NCI-H526 (cell line): ENCODE measurements around the gene EVA1A.
A peak's percentile ranks its signal among the peaks of the same experiment; 100 is the strongest.

ENCODE experiments used
- DNase-seq, 2 experiments: peaks; one replicate each; lab custom pipeline; 2025; lab: John Stamatoyannopoulos, UW

EVA1A gene

GRCh38 chr2:75562513-75562864 is 1.8 kb upstream of the EVA1A start:
- DNase-seq = no peak

DNA sequence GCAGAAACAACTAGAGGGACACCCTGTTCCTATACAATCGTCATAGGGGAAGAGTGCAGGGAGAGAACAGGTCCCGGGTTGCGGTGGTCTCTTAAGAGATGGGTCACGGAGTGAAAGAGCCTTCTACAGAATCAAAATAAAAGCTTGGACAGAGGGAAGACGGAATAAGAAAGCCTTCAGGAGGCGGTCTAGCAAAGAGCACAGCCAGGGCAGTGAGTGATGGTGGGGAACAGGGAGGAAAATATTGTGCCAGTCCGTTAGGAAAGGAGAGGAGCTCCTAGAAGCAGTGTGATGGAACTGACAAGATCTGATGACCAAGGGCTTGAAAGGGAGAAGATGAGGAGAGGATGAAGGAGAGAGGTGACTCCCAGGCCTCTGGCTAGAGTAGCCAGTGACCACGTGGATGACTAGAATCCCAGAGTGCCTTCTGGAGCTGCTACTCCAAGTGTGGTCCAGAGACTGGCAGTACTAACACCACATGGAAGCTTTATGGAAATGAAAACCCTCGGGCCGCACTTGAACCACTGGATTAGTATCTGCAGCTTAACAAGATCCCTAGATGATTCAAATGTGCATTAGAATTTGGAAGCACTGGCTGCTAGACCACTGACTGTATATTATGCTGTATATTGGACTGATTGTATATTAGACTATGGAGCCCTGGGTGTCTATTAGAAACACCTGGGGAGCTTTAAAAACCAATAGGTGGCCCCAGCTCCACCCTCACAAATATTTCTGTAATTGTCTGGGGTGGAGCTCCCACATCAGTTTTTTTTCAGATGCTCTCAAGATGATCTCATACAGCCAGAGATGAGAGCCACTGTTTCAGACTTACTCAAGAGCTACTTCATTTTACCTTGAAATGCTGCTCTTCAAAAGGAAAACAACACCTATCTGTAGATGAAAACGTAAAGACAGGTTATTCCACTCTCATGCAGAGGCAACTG is 1.1 kb upstream of the EVA1A start:
- no peak for DNase-seq

DNA sequence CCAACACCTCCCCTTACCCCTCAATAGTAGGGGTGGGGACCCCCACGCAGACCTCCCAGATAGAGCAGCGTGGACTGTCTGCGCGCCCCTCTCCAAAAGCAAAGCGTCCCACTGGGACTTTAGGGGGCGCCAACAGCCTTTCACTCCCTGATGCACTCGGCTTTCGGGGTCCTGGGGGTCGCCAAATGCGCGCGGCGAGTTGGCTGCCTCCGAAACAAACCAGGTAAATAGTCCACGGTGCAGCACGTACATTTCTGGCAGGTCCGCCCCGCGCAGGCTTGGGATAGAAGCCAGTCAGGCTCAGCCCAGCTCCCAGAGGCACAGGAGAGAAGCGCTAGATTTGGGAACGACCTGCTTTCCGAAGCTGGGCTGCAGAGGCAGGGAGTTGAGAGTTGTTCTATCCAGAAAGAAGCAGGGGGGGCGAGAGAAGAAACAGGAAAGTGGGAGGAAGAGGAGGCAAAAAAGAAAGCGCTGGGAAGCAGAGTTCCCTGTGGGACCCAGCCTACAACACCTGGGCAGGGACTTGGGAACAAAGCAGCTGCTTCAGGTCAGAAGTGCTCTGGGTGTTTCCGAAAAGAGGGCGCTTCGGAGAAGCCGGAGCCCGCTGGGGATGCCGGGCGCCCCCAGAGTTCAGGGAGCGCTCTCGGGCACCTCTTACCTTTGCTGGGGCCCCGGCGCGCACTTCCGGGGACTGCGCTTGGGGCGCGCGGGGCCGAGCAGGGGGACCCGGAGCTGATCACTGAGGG is 544 bp downstream of the EVA1A start:
- peak in 1 of 2 experiments; percentile 53 for DNase-seq

DNA sequence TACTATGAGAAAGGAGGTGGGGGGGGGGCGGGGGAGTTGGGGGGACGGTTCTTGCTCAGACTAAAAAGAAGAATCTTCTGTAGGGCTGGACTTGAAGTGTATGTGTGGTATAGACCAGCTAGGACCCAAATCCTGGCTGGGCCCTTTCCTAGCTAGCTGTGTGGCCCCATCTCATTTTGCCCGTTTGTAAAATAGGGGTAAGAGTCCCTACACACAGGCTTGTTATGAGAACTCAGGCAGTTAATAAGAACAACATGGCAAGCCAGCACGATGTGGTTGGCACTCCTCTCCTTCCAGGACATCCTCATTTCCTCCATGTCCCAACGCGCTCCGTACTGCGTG is 1.1 kb downstream of the EVA1A start:
- no peak for DNase-seq

GRCh38 chr2:75558786-75559679 is 1.7 kb downstream of the EVA1A start:
- no peak for DNase-seq

DNA sequence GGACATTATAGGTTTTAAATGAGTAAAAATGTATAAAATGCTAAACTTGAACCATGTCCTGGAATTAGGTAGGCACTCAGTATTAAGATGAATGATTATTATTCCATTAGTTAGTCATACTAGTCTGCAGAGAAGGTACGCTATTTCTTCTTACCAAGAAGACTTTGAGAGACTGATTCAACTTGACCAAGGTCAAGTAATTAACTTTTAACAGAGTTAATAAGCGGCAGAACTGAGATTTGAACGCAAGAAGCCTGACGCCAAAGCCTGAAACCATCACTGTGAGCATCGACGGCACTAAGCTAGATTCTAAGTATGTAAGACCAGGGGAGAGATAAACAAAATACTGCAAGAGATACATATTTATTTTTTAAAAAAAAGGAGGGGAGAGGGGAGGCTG is 2.6 kb downstream of the EVA1A start:
- no peak for DNase-seq

GRCh38 chr2:75557474-75558133 is 3.1 kb downstream of the EVA1A start:
- no peak for DNase-seq

- DNase-seq = no peak
Measured at GRCh38 chr2:75556679-75557366, 3.9 kb downstream of the EVA1A start.

- no peak for DNase-seq
Measured at GRCh38 chr2:75555701-75556100, 5.0 kb downstream of the EVA1A start.

- no peak for DNase-seq
Measured at GRCh38 chr2:75553935-75554531, 6.7 kb downstream of the EVA1A start.

GRCh38 chr2:75552222-75552621 is 8.5 kb downstream of the EVA1A start:
- no peak for DNase-seq

DNA sequence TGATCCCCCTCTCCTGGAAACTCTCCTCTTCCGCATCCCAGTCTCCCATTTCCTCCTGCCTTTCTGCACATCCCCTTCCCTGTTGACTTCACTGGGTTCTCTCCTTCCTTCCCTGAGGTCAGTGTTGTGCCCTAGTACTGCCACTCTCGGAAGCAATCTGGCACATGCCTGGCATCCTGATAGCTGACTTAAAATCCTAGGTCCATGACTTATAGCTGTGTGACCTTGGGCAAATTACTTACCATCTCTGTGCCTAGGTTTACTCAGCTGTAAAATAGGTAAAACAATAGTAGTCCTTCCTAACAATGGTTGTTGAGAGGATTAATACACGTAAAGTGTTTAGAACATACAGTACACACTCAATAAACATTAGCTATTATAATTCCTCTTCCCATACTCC is 9.3 kb downstream of the EVA1A start:
- no peak for DNase-seq

DNA sequence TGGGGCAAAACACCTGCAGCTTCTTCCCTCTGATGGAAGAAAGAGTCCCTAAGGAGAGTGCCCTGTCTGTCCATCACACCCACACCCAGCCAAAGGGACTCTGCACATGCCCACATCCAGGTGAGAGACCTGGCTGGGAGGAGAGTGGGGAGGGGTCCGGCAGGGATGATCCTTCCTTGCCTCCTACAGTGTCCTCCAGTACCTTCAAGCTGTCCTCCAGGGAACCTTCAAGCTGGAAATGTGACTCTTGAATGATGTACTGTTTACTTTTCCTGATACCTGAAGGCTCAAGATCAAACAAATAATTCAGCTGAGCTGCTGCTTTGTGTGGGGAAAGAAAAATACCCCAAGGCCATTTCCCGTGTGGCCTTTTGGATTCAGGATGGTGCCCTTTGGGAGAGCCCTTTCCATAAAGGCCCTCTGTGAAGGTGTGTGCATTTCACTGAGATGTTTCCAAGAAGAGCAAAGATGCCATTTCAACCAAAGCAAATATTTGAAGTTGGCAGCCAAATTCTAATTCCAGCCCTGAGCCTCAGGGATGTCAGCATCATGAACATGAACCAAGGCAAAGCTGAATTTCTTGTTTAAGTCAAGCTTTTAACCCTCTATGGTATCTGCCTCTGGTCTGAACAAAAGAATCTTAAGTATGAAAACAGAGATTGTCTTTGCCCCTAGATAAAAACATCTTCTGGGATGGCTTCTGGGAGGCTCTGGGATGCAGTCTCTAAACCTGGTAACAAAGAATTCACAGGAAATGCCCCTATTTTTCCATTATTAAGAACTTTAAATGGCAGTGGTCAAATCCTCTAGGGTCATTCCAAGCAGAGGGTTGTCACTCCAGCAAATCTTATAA is 11.1 kb downstream of the EVA1A start:
- DNase-seq = no peak

DNA sequence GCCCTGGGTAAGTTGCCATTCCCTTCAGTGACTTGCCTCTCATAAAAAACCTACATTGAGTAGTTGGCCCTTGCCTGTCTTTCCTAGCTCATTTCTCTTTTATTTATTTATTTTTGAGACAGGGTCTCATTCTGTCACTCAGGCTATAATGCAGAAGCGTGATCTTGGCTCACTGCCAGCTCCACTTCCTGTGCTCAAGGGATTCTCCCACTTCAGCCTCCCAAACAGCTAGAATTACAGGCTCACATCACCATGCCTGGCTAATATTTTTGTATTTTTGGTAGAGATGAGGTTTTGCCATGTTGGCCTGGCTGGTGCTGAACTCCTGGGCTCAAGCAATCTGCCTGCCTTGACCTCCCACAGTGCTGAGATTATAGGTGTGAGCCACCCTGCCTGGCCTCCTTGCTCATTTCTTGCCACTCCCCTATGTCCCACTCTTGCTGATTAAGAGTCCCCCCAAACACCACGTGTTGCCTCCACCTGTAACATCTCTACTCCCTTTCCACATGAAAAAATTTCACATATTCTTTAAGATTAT is 12.6 kb downstream of the EVA1A start:
- DNase-seq = no peak

- DNase-seq = peak in 1 of 2 experiments; percentile 12
Measured at GRCh38 chr2:75547345-75548035, 13.2 kb downstream of the EVA1A start.

GRCh38 chr2:75545922-75546321 is 14.8 kb downstream of the EVA1A start:
- no peak for DNase-seq

DNA sequence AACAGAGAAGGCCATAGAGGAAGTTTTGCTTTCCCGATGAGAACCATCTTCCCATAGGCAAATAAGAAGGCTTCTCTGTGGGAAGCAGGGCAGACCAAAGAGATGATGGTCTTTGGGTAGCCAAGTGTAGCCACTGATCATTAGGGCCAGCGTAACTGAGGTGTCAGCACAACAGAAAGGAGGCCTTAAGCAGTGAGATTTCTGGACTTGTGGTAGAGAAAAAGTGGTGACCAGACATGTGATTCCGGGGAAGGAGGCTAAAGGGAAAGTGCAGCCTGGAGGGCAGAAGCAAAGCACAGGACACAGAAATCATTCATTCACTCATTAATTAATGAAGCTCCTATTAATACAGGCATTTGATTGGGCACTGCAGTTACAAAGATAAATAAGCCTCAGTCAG is 15.4 kb downstream of the EVA1A start:
- DNase-seq = no peak

DNA sequence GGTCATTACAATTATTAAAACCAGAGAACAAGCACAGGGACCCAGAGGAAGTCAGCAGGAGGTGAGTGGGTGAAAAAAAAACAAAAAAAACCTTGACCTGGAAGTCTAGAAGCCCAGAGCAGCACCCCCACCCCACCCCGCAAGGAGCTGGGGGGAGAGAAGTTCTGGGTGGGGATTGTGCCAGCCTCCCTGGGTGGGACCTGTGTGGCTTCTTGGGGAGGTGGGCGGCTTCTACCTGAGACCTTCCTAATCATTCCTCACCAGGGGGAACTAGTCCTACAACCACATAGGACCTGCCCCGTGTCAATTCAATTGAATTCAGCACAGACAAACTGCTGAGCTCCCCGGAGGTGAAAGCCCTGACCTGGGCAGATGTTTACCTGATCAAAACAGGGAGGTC is 17.3 kb downstream of the EVA1A start:
- DNase-seq = no peak

DNA sequence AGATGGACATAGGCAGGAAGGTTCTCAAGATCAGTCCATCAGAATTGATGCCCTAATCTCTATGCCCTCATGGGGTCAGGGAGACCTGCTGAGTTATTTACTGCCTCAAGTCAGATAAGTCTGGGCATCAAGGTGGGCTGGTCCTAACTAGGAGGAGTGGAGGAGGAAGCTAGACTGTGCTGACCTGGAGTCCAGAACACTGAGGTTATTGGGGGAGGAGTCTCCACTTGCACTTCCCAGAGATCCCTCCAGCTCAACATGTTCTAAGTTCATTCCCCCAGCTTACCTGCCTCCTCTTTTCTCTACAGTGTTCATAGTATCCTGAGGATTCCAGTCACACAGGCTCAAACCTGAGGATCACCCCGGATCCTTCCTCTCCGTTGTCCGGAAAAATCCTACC is 19.3 kb downstream of the EVA1A start:
- no peak for DNase-seq
